Progenitor cell of endocrine pancreas (in vitro differentiated cells): ENCODE measurements around the gene ADAMTS2. TPM values are rescaled to one million over a fixed set of nuclear protein-coding genes. Genes with fewer than 3 reads are reported as not detected.
"Not testable (repeated sequence)": the region's sequence is repeated elsewhere in the genome, so short reads cannot be mapped to it uniquely, and the experiment has no call there.

ENCODE experiments used
- DNase-seq: peaks from one replicate; pipeline ENCODE4 v3.0.0; 2021; ENCODE audit warnings: low spot score; ENCODE audit not compliant: unreplicated experiment
- H3K27ac Mint-ChIP-seq: 2 replicates; pipeline ENCODE4 v1.8.0; 2021; ENCODE audit warnings: mild to moderate bottlenecking, moderate library complexity, mixed read lengths
- H3K27me3 Mint-ChIP-seq: 2 replicates; pipeline ENCODE4 v1.8.0; 2021; ENCODE audit warnings: mixed read lengths
- H3K36me3 Mint-ChIP-seq: 2 replicates; pipeline ENCODE4 v1.8.0; 2022; ENCODE audit warnings: mixed read lengths; ENCODE audit not compliant: insufficient read depth
- H3K4me1 Mint-ChIP-seq: 2 replicates; pipeline ENCODE4 v1.8.0; 2021; ENCODE audit warnings: low read depth, mixed read lengths
- H3K4me3 Mint-ChIP-seq: 2 replicates; pipeline ENCODE4 v1.8.0; 2021; ENCODE audit warnings: low read depth, mild to moderate bottlenecking, moderate library complexity, mixed read lengths
- H3K9me3 Mint-ChIP-seq: 2 replicates; pipeline ENCODE4 v1.8.0; 2021; ENCODE audit warnings: low read depth, mixed read lengths
- total RNA-seq: library from RNA; stranded (reverse); gene quantifications from 2 replicates; pipeline ENCODE4 v1.2.1, GENCODE V29; 2021
- TF ChIP-seq, protein P1 (sequence below): fragments of 200-600 bp; sonication (generic); IDR thresholded peaks from one replicate; pipeline ENCODE4 v1.5.0; 2021; ENCODE audit warnings: antibody characterized with exemption, mild to moderate bottlenecking; ENCODE audit not compliant: unreplicated experiment

ADAMTS2 gene
- total RNA-seq, 1 donor from 2014 or later = 2.5 TPM

DNA sequence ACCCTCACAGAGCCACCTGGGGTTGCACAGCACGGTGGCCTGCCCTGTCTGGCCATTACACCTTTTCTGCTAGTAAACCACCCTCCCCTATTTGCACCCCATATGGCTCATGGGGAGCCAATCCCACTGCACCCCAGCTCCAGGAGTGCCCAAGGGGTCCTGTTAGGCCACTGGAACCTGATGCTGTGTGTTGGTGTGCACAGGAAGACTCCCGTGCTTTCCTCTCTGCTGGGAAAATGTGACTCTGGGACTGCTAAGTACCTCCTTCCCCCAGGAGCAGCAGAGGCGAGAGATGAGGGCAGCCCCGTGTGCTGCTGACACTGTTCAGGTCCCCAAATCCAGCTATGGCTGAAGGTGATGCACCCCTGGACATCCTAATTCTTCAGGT is 126.3 kb downstream of the ADAMTS2 start:
- H3K9me3 Mint-ChIP-seq = peaks cover 9% of the 10 kb centered on the region
- H3K36me3 Mint-ChIP-seq = no peaks in the 10 kb centered on the region
- H3K4me3 Mint-ChIP-seq = no peak overlapping the region
- no peak for DNase-seq
- TF ChIP-seq, protein P1, sequence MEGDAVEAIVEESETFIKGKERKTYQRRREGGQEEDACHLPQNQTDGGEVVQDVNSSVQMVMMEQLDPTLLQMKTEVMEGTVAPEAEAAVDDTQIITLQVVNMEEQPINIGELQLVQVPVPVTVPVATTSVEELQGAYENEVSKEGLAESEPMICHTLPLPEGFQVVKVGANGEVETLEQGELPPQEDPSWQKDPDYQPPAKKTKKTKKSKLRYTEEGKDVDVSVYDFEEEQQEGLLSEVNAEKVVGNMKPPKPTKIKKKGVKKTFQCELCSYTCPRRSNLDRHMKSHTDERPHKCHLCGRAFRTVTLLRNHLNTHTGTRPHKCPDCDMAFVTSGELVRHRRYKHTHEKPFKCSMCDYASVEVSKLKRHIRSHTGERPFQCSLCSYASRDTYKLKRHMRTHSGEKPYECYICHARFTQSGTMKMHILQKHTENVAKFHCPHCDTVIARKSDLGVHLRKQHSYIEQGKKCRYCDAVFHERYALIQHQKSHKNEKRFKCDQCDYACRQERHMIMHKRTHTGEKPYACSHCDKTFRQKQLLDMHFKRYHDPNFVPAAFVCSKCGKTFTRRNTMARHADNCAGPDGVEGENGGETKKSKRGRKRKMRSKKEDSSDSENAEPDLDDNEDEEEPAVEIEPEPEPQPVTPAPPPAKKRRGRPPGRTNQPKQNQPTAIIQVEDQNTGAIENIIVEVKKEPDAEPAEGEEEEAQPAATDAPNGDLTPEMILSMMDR = no peak
- H3K4me1 Mint-ChIP-seq = no peaks in the 10 kb centered on the region
- H3K27me3 Mint-ChIP-seq = peaks cover 5% of the 10 kb centered on the region
- H3K27ac Mint-ChIP-seq = no peak overlapping the region

DNA sequence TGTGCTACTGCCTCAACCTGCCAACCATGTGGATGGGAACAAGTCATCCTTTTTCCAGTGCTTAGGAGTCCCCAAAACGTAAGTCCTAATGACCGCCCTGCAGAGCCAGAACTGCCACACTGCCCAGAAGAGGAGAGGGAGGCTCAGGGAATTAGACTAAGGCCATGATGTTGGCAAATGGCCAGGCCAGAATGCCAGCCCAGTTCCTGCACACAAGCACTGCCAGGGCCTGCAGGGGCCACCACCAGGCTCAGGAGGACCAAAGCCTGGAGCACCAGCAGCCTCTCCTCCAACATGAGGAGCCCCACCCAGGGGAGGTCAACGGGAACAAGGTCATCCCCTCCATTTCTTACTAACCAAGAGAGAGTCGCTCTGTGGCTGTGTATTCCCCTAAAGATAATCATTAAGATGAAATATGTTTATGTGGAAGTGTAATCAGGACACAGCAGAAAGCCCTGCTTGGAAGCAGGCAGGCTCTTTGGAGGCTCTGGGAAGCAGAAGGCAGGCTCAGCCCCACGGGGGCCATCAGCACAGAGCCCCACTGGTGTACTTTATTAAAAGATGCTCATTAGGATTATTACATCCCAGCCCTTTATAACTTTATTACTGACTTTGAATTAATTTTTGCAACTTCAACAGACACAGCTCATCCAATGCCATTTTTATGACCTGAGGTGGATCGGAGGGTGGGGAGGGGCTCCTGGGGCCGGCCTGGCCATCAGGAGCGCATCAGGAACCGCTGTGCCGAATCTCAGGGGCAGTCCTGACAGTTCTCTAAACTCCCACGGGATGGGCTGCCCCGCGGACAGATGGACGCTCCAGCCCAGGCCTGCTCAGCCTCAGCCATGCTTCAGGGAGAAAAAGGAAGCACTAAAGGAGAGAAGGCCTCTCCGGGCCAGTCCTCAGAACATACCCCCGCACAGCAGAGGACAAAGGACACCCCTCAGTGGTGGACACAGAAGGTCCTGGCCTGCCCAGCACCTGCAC is 127.0 kb downstream of the ADAMTS2 start:
- TF ChIP-seq, protein P1 = no peak
- no peaks in the 10 kb centered on the region for H3K36me3 Mint-ChIP-seq
- H3K27ac Mint-ChIP-seq = no peak overlapping the region
- DNase-seq = no peak
- peaks cover 5% of the 10 kb centered on the region for H3K27me3 Mint-ChIP-seq
- no peak overlapping the region for H3K4me3 Mint-ChIP-seq
- H3K4me1 Mint-ChIP-seq = no peaks in the 10 kb centered on the region
- peaks cover 2% of the 10 kb centered on the region for H3K9me3 Mint-ChIP-seq

DNA sequence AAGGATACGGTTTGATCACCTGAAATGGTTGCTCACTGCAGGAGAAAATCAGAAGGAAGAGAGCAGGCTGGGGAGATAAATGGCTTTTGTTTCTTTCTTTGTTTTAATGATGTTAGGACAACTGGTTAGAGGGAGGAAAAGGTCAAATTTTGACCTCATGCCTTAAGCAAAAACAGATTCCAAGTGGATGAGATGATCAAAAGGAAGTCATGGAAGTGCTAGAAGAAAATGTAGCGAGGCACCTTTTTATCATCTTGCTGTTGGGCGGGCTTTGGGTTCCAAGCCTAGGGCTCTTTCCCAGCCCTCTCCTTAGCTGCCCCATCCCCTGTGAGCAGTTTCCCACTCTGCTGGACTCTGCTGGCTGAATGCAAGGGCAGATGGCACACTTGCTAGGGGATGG is 127.9 kb downstream of the ADAMTS2 start:
- TF ChIP-seq, protein P1 = no peak
- Mint-ChIP-seq H3K4me1 (no peaks in the 10 kb centered on the region), H3K4me3 (no peak overlapping the region)

DNA sequence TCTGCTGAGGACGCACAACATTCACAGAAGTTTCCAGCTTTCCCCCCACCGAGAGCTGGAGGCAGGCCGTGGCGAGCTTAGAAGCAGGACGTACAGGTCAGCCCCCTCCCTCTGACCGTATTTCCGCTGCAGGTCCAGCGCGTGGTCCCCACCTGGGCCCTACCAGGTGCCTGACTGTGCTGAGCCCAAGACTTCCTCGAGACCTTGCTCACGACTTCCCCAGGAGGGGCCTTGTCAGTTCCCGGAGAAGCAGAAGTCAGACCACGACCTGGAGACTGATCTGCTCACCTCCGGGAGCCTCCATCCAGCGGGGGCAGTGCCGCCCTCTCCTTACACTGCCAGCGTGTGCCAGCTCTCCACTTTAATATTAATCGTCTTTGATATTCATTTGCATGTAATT is 128.9 kb downstream of the ADAMTS2 start:
- not testable (repeated sequence) for H3K4me3 Mint-ChIP-seq, H3K27ac Mint-ChIP-seq, DNase-seq, H3K36me3 Mint-ChIP-seq, H3K9me3 Mint-ChIP-seq, H3K27me3 Mint-ChIP-seq, H3K4me1 Mint-ChIP-seq

More for the DNA sequence above, 127.9 kb downstream of the ADAMTS2 start:
- Mint-ChIP-seq H3K27ac (no peak overlapping the region), H3K36me3 (no peaks in the 10 kb centered on the region), H3K27me3 (peaks cover 5% of the 10 kb centered on the region), H3K9me3 (no peaks in the 10 kb centered on the region)
- DNase-seq = no peak

DNA sequence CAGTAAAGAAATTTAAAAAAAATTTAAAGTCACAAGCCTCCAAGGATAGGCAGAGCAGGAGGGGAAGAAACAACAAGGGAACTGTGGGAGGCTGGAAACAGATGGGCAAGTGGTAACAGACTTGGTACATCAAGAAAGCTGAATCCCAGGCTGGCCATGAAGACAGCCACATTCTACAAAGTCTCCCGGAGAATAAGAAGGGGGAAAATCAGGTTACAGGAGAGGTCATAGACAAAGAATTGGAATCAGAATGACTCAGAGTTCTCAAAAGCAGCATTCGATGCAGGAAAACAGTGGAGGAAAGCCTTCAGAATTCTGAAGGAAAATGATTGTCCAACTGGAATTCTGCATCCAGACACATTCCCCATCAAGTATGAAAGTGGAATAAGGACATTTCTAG is 129.7 kb downstream of the ADAMTS2 start:
- Mint-ChIP-seq H3K9me3 (no peaks in the 10 kb centered on the region), H3K4me1 (no peaks in the 10 kb centered on the region), H3K36me3 (no peaks in the 10 kb centered on the region), H3K27me3 (peaks cover 5% of the 10 kb centered on the region), H3K27ac (no peak overlapping the region), H3K4me3 (no peak overlapping the region)
- DNase-seq = no peak
- TF ChIP-seq, protein P1 = no peak

DNA sequence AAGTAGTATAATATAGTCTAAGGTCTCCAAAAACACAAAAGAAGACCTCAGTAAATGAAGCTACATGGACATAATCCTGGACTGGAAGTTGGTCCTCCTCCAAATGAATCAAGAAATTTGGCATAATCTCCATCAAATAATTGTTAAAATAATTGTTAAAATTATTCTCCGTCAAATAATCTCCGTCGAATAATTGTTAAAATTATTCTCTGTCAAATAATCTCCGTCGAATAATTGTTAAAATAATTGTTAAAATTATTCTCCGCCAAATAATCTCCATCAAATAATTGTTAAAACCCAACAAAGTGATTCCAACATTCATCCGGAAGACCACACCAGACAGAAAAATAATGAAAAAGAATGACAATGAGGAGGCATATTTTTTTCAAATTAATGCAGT is 130.6 kb downstream of the ADAMTS2 start:
- Mint-ChIP-seq H3K4me3 (no peak overlapping the region), H3K27ac (no peak overlapping the region), H3K36me3 (no peaks in the 10 kb centered on the region), H3K4me1 (no peaks in the 10 kb centered on the region), H3K9me3 (no peaks in the 10 kb centered on the region), H3K27me3 (peaks cover 5% of the 10 kb centered on the region)
- DNase-seq = no peak
- TF ChIP-seq, protein P1 = no peak
